Trophoblast cell (in vitro differentiated cells and primary cell): ENCODE measurements around the gene KRTAP10-2.
"Not testable (repeated sequence)": the region's sequence is repeated elsewhere in the genome, so short reads cannot be mapped to it uniquely, and the experiment has no call there.

Experiments used
- DNase-seq, 2 donors: peaks; one replicate each; pipeline ENCODE4 v3.0.0-alpha.2; 2016
- H2AFZ ChIP-seq: 2 replicates; pipeline ENCODE4 v1.6.1; 2013; ENCODE audit warnings: low read length, moderate library complexity, mild to moderate bottlenecking; ENCODE audit not compliant: insufficient read depth, poor library complexity
- H2AK5ac ChIP-seq: 2 replicates; pipeline ENCODE4 v1.6.1; 2013; ENCODE audit warnings: mild to moderate bottlenecking, low read length
- H2BK120ac ChIP-seq: 2 replicates; pipeline ENCODE4 v1.6.1; 2013; ENCODE audit warnings: low read length, mild to moderate bottlenecking, moderate library complexity; ENCODE audit not compliant: insufficient read depth, poor library complexity
- H2BK12ac ChIP-seq: 2 replicates; pipeline ENCODE4 v1.6.1; 2013; ENCODE audit warnings: mild to moderate bottlenecking, low read length, moderate library complexity
- H2BK5ac ChIP-seq: 2 replicates; pipeline ENCODE4 v1.6.1; 2013; ENCODE audit warnings: low read length, low read depth, moderate library complexity, mild to moderate bottlenecking; ENCODE audit not compliant: poor library complexity
- H3K14ac ChIP-seq: 2 replicates; pipeline ENCODE4 v1.6.1; 2013; ENCODE audit warnings: mild to moderate bottlenecking, low read length
- H3K18ac ChIP-seq: 2 replicates; pipeline ENCODE4 v1.6.1; 2013; ENCODE audit warnings: mild to moderate bottlenecking, low read length
- H3K23ac ChIP-seq: 2 replicates; pipeline ENCODE4 v1.6.1; 2013; ENCODE audit warnings: low read length
- H3K27ac ChIP-seq: 2 replicates; pipeline ENCODE4 v1.5.1; 2013; ENCODE audit warnings: low read depth, mild to moderate bottlenecking, inconsistent platforms, low read length, moderate library complexity
- H3K27me3 ChIP-seq: 2 replicates; pipeline ENCODE4 v1.6.1; 2013; ENCODE audit warnings: inconsistent platforms, mild to moderate bottlenecking, low read length, moderate library complexity; ENCODE audit not compliant: insufficient read depth
- H3K36me3 ChIP-seq, 2 experiments: 1 replicate in 1 of 2; 2 replicates in 1 of 2; pipeline ENCODE4 v1.6.1; 2013; ENCODE audit warnings: low read length in 2 of 2, mild to moderate bottlenecking in 2 of 2, moderate library complexity in 1 of 2; ENCODE audit not compliant: insufficient read depth in 2 of 2, control insufficient read depth in 1 of 2
- H3K4ac ChIP-seq: 2 replicates; pipeline ENCODE4 v1.6.1; 2013; ENCODE audit warnings: low read depth, mild to moderate bottlenecking, low read length, moderate library complexity
- H3K4me1 ChIP-seq, 2 experiments: 1 replicate in 1 of 2; 2 replicates in 1 of 2; pipeline ENCODE4 v1.6.1; 2013; ENCODE audit warnings: low read length in 2 of 2, mild to moderate bottlenecking in 2 of 2, moderate library complexity in 1 of 2; ENCODE audit not compliant: insufficient read depth in 2 of 2, control insufficient read depth in 1 of 2
- H3K4me2 ChIP-seq: 2 replicates; pipeline ENCODE4 v1.6.1; 2013; ENCODE audit warnings: inconsistent platforms, mild to moderate bottlenecking, low read length, moderate library complexity
- H3K4me3 ChIP-seq: 2 replicates; pipeline ENCODE4 v1.5.1; 2013; ENCODE audit warnings: mild to moderate bottlenecking, low read depth, low read length, inconsistent platforms
- H3K79me1 ChIP-seq: one replicate; pipeline ENCODE4 v1.6.1; 2013; ENCODE audit warnings: low read length
- H3K79me2 ChIP-seq: 2 replicates; pipeline ENCODE4 v1.6.1; 2013; ENCODE audit warnings: low read length, mild to moderate bottlenecking; ENCODE audit not compliant: control insufficient read depth, insufficient read depth, poor library complexity
- H3K9ac ChIP-seq: 2 replicates; pipeline ENCODE4 v1.6.1; 2013; ENCODE audit warnings: mild to moderate bottlenecking, low read length
- H3K9me3 ChIP-seq: 2 replicates; pipeline ENCODE4 v1.6.1; 2013; ENCODE audit warnings: low read depth, mild to moderate bottlenecking, control low read depth, inconsistent platforms, low read length; ENCODE audit not compliant: insufficient read depth
- H4K12ac ChIP-seq: 2 replicates; pipeline ENCODE4 v1.6.1; 2013; ENCODE audit warnings: low read depth, mild to moderate bottlenecking, low read length, moderate library complexity
- H4K8ac ChIP-seq: 2 replicates; pipeline ENCODE4 v1.6.1; 2013; ENCODE audit warnings: low read depth, mild to moderate bottlenecking, low read length, moderate library complexity
- H4K91ac ChIP-seq: one replicate; pipeline ENCODE4 v1.6.1; 2013; ENCODE audit warnings: low read depth, mild to moderate bottlenecking, low read length, moderate library complexity
- WGBS: extraction: QIAGEN DNeasy Blood & Tissue Kit; methylation state at CpG from one replicate; pipeline ENCODE4 v1.1.7; 2013; ENCODE audit warnings: missing lambda C conversion rate; ENCODE audit not compliant: insufficient read length, insufficient coverage; ENCODE audit errors: extremely low coverage; 5-methylcytosine and 5-hydroxymethylcytosine counted together

KRTAP10-2 gene

DNA sequence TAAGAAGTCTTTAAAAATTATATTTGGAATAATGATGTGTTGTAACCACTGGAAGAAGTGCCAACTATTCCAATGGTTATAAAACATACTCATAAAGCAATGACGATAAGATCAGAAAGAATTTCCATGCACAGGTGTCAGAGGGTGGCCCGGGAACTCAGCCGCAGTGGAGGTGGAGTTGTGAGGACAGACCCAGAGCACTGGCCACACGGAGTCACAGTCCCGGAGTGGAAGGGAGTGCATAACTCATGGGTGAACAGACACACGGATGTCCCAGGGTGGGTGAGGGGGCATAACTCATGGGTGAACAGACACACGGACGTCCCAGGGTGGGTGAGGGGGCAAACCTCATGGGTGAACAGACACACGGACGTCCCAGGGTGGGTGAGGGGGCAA lies 24.7 kb upstream of the KRTAP10-2 start:
- Histone ChIP-seq H2BK5ac (no peak overlapping the region), H4K91ac (no peak overlapping the region), H3K14ac (no peak overlapping the region), H3K4me2 (no peak overlapping the region), H3K4me3 (no peak overlapping the region), H3K27me3 (no peaks in the 10 kb centered on the region), H3K9me3 (peaks cover 25% of the 10 kb centered on the region), H3K23ac (no peak overlapping the region), H2AK5ac (no peak overlapping the region), H2BK12ac (no peak overlapping the region), H4K8ac (no peak overlapping the region), H2AFZ (no peak overlapping the region), H3K4me1 (no peaks in the 10 kb centered on the region), H3K27ac (no peak overlapping the region), H4K12ac (no peak overlapping the region), H3K4ac (no peak overlapping the region), H3K79me1 (no peaks in the 10 kb centered on the region), H3K36me3 (no peaks in the 10 kb centered on the region), H2BK120ac (no peak overlapping the region), H3K79me2 (no peaks in the 10 kb centered on the region), H3K18ac (no peak overlapping the region), H3K9ac (no peak overlapping the region)
- WGBS, result no CpG with 5 or more reads among the region's 10 CpGs
- no peak for DNase-seq

DNA sequence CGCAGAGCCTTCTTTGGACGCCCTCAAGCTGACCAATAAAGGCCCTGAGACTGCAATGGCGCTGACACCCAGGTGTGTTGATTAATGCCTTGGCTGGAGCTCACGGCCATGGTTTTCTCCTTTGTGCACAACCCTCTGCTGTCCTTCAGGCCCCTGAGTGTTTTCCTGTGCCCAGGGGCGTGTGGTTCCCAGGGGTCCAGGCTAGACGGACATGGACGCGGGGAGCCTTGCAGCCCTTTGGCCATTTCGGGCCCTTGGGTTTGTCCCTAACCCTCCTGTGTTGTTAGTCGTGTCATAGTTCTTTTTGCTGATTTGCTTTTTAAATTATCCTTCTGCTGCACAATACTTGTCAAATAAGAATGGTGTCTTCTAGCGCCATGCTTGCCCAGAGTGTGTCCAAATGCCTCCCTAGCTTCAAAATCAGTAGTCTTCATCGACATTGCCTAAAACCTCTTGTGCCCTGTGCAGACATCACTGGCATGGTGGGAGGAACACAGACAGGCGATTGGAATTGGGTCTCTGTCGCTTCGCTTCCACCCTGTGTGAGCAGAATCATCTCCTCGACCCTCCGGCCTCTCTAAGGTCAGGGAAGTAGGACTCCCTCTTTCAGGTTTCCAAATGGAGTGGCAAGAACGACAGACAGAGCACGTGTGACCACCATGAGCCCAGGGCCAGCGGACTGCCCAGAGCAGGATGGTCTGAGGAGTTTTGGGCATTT lies 24.2 kb upstream of the KRTAP10-2 start:
- no peak overlapping the region for H3K27ac ChIP-seq
- H4K12ac ChIP-seq, result no peak overlapping the region
- no CpG with 5 or more reads among the region's 20 CpGs for WGBS
- no peak overlapping the region for H3K14ac ChIP-seq
- no peak overlapping the region for H3K9ac ChIP-seq
- H3K4me2 ChIP-seq, result no peak overlapping the region
- H2AK5ac ChIP-seq, result no peak overlapping the region
- H3K27me3 ChIP-seq, result no peaks in the 10 kb centered on the region
- H4K91ac ChIP-seq, result no peak overlapping the region
- DNase-seq, result no peak
- peaks cover 25% of the 10 kb centered on the region for H3K9me3 ChIP-seq
- H2BK5ac ChIP-seq, result no peak overlapping the region
- H2BK120ac ChIP-seq, result no peak overlapping the region
- no peaks in the 10 kb centered on the region for H3K4me1 ChIP-seq
- H2AFZ ChIP-seq, result no peak overlapping the region
- no peak overlapping the region for H2BK12ac ChIP-seq
- H3K18ac ChIP-seq, result no peak overlapping the region
- H3K79me2 ChIP-seq, result no peaks in the 10 kb centered on the region
- H3K36me3 ChIP-seq, result no peaks in the 10 kb centered on the region
- no peak overlapping the region for H4K8ac ChIP-seq
- H3K4me3 ChIP-seq, result no peak overlapping the region
- no peak overlapping the region for H3K4ac ChIP-seq
- H3K23ac ChIP-seq, result no peak overlapping the region
- no peaks in the 10 kb centered on the region for H3K79me1 ChIP-seq

GRCh38 chr21:44574457-44575306 lies 23.4 kb upstream of the KRTAP10-2 start:
- H3K4ac ChIP-seq, result no peak overlapping the region
- H2BK5ac ChIP-seq, result no peak overlapping the region
- H3K27me3 ChIP-seq, result no peaks in the 10 kb centered on the region

DNA sequence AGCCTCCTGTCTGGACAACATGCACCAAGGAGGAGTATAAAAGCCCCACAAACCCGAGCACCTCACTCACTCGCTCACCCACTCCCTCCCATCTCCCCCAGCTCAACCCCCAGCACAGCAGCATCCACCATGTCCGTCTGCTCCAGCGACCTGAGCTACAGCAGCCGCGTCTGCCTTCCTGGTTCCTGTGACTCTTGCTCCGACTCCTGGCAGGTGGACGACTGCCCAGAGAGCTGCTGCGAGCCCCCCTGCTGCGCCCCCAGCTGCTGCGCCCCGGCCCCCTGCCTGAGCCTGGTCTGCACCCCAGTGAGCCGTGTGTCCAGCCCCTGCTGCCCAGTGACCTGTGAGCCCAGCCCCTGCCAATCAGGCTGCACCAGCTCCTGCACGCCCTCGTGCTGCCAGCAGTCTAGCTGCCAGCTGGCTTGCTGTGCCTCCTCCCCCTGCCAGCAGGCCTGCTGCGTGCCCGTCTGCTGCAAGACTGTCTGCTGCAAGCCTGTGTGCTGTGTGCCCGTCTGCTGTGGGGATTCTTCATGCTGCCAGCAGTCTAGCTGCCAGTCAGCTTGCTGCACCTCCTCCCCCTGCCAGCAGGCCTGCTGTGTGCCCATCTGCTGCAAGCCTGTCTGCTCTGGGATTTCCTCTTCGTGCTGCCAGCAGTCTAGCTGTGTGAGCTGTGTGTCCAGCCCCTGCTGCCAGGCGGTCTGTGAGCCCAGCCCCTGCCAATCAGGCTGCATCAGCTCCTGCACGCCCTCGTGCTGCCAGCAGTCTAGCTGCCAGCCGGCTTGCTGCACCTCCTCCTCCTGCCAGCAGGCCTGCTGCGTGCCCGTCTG lies 22.5 kb upstream of the KRTAP10-2 start, which contains the start of gene KRTAP10-4:
Gene KRTAP10-4 (plus strand): TSS at position 100 of the 827 bp plus-strand sequence. CDS start 30 bp downstream, at position 130.
- not testable (repeated sequence) for H4K8ac ChIP-seq, H3K4me1 ChIP-seq, H2AK5ac ChIP-seq, H3K9ac ChIP-seq, DNase-seq, H2BK12ac ChIP-seq, H3K36me3 ChIP-seq, H3K4me3 ChIP-seq, H2BK5ac ChIP-seq, H2BK120ac ChIP-seq, H3K18ac ChIP-seq, H3K79me2 ChIP-seq, H3K4me2 ChIP-seq, H4K12ac ChIP-seq, H2AFZ ChIP-seq, H3K14ac ChIP-seq, H3K4ac ChIP-seq, H4K91ac ChIP-seq, H3K79me1 ChIP-seq, H3K27ac ChIP-seq, H3K23ac ChIP-seq, H3K27me3 ChIP-seq
- H3K9me3 ChIP-seq, result peaks cover 21% of the 10 kb centered on the region
- WGBS, result no CpG with 5 or more reads among the region's 25 CpGs

More at GRCh38 chr21:44574457-44575306, 23.4 kb upstream of the KRTAP10-2 start:
- Histone ChIP-seq H3K18ac (no peak overlapping the region), H3K9ac (no peak overlapping the region), H2AFZ (no peak overlapping the region), H3K36me3 (no peaks in the 10 kb centered on the region), H3K4me2 (no peak overlapping the region), H3K4me1 (no peaks in the 10 kb centered on the region), H2BK120ac (no peak overlapping the region), H3K9me3 (peaks cover 23% of the 10 kb centered on the region), H4K8ac (no peak overlapping the region), H4K91ac (no peak overlapping the region), H3K27ac (no peak overlapping the region), H4K12ac (no peak overlapping the region), H2AK5ac (no peak overlapping the region), H3K14ac (no peak overlapping the region), H3K79me1 (no peaks in the 10 kb centered on the region), H3K79me2 (no peaks in the 10 kb centered on the region), H2BK12ac (no peak overlapping the region), H3K4me3 (no peak overlapping the region), H3K23ac (no peak overlapping the region)
- no peak for DNase-seq
- WGBS, result no CpG with 5 or more reads among the region's 21 CpGs
